ENCODE measurements around the gene SRPK3. TPM values are rescaled to one million over a fixed set of nuclear protein-coding genes. Genes with fewer than 3 reads are reported as not detected.

The SRPK3 gene
- total RNA-seq, 3 donors from 2014 or later = 0.55 to 4.6 (median 1.0) TPM

DNA sequence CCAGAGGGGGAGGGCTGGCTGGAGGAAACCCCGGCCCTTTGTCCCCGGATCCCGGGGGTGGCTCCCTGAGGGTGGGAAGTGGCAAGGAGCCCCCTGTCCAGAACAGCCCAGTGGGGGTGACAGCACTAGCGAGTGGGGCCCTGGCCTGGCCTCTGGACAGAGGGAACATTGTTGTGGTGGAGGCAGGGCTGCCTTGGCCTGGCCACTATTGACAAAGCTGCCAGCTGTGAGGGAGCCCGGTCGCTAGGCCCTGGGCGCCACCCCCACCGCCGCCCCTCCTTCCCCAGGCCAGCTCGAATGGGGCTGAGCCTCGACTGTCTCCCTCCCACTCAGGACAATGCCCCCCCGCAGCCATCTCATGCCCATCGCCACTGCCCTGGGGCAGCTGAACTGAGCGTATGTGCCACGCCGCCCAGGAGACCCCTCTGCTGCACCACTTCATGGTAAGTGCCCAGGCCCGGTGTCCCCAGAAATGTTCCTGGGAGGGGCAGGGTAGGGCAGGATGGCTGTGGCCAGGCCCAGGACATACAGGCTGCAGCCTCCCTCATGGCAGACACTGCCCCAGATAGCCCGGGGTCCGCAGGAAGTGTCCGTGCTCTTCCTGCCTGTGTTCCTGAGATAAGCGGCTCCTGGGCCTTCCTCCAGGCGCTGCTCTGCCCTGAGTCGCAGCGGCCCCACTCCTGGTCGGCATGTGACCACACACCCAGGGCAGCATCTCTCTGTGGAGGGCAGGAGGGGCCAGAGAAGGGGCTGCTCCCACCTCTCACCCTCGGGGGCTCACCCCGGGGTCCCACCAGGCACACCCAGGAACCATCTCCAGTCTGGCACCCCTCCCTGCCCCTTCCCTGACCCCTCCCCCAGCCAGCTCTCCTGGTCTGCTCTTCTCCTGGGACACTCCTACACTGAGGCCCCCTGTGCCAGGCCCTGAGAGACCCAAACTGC, 15.4 kb upstream of the SRPK3 start:
- no peaks in the 10 kb centered on the region for H3K9me3 ChIP-seq
- no peaks in the 10 kb centered on the region for H3K36me3 ChIP-seq (ENCODE audit: low read depth)
- ATAC-seq (no peak), DNase-seq (peak in 2 of 3 donors; percentile 29 to 44)
- TF ChIP-seq CTCF (IDR thresholded peaks at IDR 0.05) = no peak
- intact Hi-C loops (cut with DNase I, micrococcal nuclease) = loop anchor here in 1 of 2 donors (10.0 kb wide), 1 partner anchor 189 kb away; no protein-coding TSS in a partner anchor
- H3K4me1 ChIP-seq (ENCODE audit: low read depth) = no peaks in the 10 kb centered on the region
- H3K4me3 ChIP-seq = no peak overlapping the region

- Histone ChIP-seq H3K36me3 (ENCODE audit: low read depth) (no peaks in the 10 kb centered on the region), H3K9me3 (no peaks in the 10 kb centered on the region), H3K4me1 (ENCODE audit: low read depth) (no peaks in the 10 kb centered on the region), H3K4me3 (no peak overlapping the region)
- ATAC-seq (peak; percentile 5), DNase-seq (peak; percentile 11 to 43 (median 30))
- intact Hi-C loops (cut with DNase I, micrococcal nuclease) = loop anchor here in 1 of 2 donors (10.0 kb wide), 1 partner anchor 189 kb away; no protein-coding TSS in a partner anchor
- no peak for TF ChIP-seq CTCF (IDR thresholded peaks at IDR 0.05)
These were observed 14.6 kb upstream of the SRPK3 start for GRCh38 chrX:153766098-153766817.

GRCh38 chrX:153766871-153767673, 13.8 kb upstream of the SRPK3 start:
- TF ChIP-seq CTCF (IDR thresholded peaks at IDR 0.05) = no peak
- no peaks in the 10 kb centered on the region for H3K36me3 ChIP-seq (ENCODE audit: low read depth)
- peak; percentile 2 for ATAC-seq
- H3K4me1 ChIP-seq (ENCODE audit: low read depth) = no peaks in the 10 kb centered on the region
- no peaks in the 10 kb centered on the region for H3K9me3 ChIP-seq
- peak in 2 of 3 donors; percentile 13 to 48 for DNase-seq
- H3K4me3 ChIP-seq = no peak overlapping the region
- intact Hi-C loops (cut with DNase I, micrococcal nuclease) = loop anchor here in 1 of 2 donors (10.0 kb wide), 1 partner anchor 188 kb away; no protein-coding TSS in a partner anchor

GRCh38 chrX:153767674-153768055, 13.2 kb upstream of the SRPK3 start:
- no peak overlapping the region for H3K4me3 ChIP-seq
- no peak for TF ChIP-seq CTCF (IDR thresholded peaks at IDR 0.05)
- H3K36me3 ChIP-seq (ENCODE audit: low read depth) = no peaks in the 10 kb centered on the region
- intact Hi-C loops (cut with DNase I, micrococcal nuclease) = loop anchor here in 1 of 2 donors (10.0 kb wide), 1 partner anchor 187 kb away; no protein-coding TSS in a partner anchor
- DNase-seq (peak in 1 of 3 donors; percentile 10), ATAC-seq (no peak)
- no peaks in the 10 kb centered on the region for H3K4me1 ChIP-seq (ENCODE audit: low read depth)
- H3K9me3 ChIP-seq = no peaks in the 10 kb centered on the region

Measured in mucosa of descending colon (tissue), 3 donors.